ENCODE measurements around the gene CWC22. TPM values are rescaled to one million over a fixed set of nuclear protein-coding genes. Genes with fewer than 3 reads are reported as not detected.

Gene CWC22
- total RNA-seq, 1 experiment from 2014 or later, result 28.4 TPM

DNA sequence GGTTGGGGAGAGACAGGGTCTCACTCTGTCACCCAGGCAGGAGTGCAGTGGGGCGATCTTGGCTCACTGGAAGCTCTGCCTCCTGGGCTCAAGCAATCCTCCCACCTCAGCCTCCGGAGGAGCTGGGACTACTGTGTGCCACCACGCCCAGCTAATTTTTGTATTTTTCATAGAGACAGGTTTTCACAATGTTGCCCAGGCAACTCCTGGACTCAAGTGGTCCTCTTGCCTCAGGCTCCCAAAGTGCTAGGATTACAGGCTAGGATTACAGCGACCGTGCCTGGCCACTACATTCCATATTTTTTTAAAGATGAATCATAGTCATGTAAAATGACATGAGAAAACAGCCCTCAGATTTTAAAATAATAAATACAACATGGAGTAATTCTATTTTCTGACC, 32.3 kb downstream of the CWC22 start (continued):
- TF ChIP-seq, protein P1, sequence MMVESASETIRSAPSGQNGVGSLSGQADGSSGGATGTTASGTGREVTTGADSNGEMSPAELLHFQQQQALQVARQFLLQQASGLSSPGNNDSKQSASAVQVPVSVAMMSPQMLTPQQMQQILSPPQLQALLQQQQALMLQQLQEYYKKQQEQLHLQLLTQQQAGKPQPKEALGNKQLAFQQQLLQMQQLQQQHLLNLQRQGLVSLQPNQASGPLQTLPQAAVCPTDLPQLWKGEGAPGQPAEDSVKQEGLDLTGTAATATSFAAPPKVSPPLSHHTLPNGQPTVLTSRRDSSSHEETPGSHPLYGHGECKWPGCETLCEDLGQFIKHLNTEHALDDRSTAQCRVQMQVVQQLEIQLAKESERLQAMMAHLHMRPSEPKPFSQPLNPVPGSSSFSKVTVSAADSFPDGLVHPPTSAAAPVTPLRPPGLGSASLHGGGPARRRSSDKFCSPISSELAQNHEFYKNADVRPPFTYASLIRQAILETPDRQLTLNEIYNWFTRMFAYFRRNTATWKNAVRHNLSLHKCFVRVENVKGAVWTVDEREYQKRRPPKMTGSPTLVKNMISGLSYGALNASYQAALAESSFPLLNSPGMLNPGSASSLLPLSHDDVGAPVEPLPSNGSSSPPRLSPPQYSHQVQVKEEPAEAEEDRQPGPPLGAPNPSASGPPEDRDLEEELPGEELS (CRISPR knock-in tag; IDR thresholded peaks at IDR 0.05), result no peak
- TF ChIP-seq GABPB1 (CRISPR knock-in tag; IDR thresholded peaks at IDR 0.05), result no peak
- no peak for TF ChIP-seq ZNF671 (CRISPR knock-in tag; IDR thresholded peaks at IDR 0.05)
- TF ChIP-seq ATF1 (CRISPR knock-in tag; IDR thresholded peaks at IDR 0.05), result no peak
- TF ChIP-seq, protein P2, sequence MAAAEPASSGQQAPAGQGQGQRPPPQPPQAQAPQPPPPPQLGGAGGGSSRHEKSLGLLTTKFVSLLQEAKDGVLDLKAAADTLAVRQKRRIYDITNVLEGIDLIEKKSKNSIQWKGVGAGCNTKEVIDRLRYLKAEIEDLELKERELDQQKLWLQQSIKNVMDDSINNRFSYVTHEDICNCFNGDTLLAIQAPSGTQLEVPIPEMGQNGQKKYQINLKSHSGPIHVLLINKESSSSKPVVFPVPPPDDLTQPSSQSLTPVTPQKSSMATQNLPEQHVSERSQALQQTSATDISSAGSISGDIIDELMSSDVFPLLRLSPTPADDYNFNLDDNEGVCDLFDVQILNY (CRISPR knock-in tag; IDR thresholded peaks at IDR 0.05), result no peak
- TF ChIP-seq, protein P3, sequence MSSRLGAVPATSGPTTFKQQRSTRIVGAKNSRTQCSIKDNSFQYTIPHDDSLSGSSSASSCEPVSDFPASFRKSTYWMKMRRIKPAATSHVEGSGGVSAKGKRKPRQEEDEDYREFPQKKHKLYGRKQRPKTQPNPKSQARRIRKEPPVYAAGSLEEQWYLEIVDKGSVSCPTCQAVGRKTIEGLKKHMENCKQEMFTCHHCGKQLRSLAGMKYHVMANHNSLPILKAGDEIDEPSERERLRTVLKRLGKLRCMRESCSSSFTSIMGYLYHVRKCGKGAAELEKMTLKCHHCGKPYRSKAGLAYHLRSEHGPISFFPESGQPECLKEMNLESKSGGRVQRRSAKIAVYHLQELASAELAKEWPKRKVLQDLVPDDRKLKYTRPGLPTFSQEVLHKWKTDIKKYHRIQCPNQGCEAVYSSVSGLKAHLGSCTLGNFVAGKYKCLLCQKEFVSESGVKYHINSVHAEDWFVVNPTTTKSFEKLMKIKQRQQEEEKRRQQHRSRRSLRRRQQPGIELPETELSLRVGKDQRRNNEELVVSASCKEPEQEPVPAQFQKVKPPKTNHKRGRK (CRISPR knock-in tag; IDR thresholded peaks at IDR 0.05; ENCODE audit: borderline replicate concordance), result no peak
- TF ChIP-seq SOX15 (CRISPR knock-in tag; IDR thresholded peaks at IDR 0.05), result no peak
- no peak for TF ChIP-seq CREB1 (CRISPR knock-in tag; IDR thresholded peaks at IDR 0.05)
- TF ChIP-seq ZNF138 (CRISPR knock-in tag; conservative IDR thresholded peaks at IDR 0.05), result no peak

DNA sequence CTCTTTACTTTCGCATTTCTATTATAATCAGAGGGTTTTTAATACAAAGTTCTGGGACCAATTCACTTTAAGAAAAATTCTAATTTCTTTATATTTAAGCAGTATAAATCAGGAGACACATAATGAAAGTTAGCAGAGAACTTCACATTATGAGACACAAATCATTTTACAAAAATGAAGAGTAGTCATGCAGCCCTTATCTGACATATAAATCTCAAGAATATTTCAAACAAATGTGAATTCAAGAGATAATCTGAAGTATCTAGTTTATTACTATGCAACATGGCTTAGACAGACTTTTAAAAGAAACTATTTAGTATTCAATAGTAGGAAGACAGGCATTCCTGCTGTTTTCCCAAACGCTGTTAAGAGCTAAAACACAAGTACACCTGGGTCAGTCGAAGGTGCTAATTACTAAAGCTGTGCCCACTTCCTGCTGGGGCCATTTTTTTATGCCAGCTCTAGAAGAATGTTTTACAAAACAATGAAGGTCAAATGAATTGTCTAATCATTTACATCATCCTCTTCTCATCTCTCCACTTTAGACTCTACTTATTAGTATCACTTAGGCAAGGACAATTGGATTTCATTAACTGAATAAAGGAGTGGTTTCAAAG, 40.2 kb downstream of the CWC22 start:
- Mint-ChIP-seq H3K27ac (peak overlapping the region; percentile 60), H3K4me1 (peaks cover 19% of the 10 kb centered on the region), H3K9me3 (no peaks in the 10 kb centered on the region), H3K27me3 (ENCODE audit: low read depth) (no peaks in the 10 kb centered on the region), H3K4me3 (no peak overlapping the region), H3K36me3 (peaks cover 44% of the 10 kb centered on the region)
- ChIA-PET POLR2A (no interaction called here), CTCF (interaction anchor here (1.1 kb wide), 1 partner anchor 68 kb away, joined by 5 read pairs; no protein-coding TSS in a partner anchor)
- ATAC-seq (peak; percentile 64; the same call in 1 of the 2 replicates), DNase-seq (ENCODE audit: low spot score) (no peak)
- TF ChIP-seq, protein P4, sequence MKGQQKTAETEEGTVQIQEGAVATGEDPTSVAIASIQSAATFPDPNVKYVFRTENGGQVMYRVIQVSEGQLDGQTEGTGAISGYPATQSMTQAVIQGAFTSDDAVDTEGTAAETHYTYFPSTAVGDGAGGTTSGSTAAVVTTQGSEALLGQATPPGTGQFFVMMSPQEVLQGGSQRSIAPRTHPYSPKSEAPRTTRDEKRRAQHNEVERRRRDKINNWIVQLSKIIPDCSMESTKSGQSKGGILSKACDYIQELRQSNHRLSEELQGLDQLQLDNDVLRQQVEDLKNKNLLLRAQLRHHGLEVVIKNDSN (CRISPR knock-in tag; IDR thresholded peaks at IDR 0.05), result no peak
- TF ChIP-seq, protein P5, sequence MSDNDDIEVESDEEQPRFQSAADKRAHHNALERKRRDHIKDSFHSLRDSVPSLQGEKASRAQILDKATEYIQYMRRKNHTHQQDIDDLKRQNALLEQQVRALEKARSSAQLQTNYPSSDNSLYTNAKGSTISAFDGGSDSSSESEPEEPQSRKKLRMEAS (CRISPR knock-in tag; IDR thresholded peaks at IDR 0.05), result no peak
- TF ChIP-seq, protein P6, sequence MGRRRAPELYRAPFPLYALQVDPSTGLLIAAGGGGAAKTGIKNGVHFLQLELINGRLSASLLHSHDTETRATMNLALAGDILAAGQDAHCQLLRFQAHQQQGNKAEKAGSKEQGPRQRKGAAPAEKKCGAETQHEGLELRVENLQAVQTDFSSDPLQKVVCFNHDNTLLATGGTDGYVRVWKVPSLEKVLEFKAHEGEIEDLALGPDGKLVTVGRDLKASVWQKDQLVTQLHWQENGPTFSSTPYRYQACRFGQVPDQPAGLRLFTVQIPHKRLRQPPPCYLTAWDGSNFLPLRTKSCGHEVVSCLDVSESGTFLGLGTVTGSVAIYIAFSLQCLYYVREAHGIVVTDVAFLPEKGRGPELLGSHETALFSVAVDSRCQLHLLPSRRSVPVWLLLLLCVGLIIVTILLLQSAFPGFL (CRISPR knock-in tag; IDR thresholded peaks at IDR 0.05; ENCODE audit: borderline replicate concordance), result no peak
- TF ChIP-seq, protein P7, sequence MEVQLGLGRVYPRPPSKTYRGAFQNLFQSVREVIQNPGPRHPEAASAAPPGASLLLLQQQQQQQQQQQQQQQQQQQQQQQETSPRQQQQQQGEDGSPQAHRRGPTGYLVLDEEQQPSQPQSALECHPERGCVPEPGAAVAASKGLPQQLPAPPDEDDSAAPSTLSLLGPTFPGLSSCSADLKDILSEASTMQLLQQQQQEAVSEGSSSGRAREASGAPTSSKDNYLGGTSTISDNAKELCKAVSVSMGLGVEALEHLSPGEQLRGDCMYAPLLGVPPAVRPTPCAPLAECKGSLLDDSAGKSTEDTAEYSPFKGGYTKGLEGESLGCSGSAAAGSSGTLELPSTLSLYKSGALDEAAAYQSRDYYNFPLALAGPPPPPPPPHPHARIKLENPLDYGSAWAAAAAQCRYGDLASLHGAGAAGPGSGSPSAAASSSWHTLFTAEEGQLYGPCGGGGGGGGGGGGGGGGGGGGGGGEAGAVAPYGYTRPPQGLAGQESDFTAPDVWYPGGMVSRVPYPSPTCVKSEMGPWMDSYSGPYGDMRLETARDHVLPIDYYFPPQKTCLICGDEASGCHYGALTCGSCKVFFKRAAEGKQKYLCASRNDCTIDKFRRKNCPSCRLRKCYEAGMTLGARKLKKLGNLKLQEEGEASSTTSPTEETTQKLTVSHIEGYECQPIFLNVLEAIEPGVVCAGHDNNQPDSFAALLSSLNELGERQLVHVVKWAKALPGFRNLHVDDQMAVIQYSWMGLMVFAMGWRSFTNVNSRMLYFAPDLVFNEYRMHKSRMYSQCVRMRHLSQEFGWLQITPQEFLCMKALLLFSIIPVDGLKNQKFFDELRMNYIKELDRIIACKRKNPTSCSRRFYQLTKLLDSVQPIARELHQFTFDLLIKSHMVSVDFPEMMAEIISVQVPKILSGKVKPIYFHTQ (CRISPR knock-in tag; IDR thresholded peaks at IDR 0.05), result no peak

Measured in WTC11 (cell line).